ENCODE data around the gene ZNF511.
A peak's percentile ranks its signal among the peaks of the same experiment; 100 is the strongest.

The ZNF511 gene

GRCh38 chr10:133306097-133306476 lies 2.6 kb upstream of the ZNF511 start:
- H3K79me2 ChIP-seq (ENCODE audit: insufficient read depth, low read length): no peaks in the 10 kb centered on the region; the same call in 1 of the 2 replicates
- H3K9ac ChIP-seq (ENCODE audit: low read length): no peak overlapping the region
- H3K4me3 ChIP-seq (ENCODE audit: low read depth, low read length, poor library complexity, severe bottlenecking): no peak overlapping the region
- peaks cover 24% of the 10 kb centered on the region for H3K4me1 ChIP-seq (ENCODE audit: insufficient read depth, low read length, severe bottlenecking)
- no peaks in the 10 kb centered on the region for H3K9me2 ChIP-seq (ENCODE audit: low read depth, low read length)
- H2AFZ ChIP-seq (ENCODE audit: low read length): no peak overlapping the region
- H3K9me3 ChIP-seq (ENCODE audit: low read length): no peaks in the 10 kb centered on the region
- peaks cover 26% of the 10 kb centered on the region for H3K36me3 ChIP-seq (ENCODE audit: insufficient read depth, low read length)
- H4K20me1 ChIP-seq (ENCODE audit: insufficient read depth, low read length): no peaks in the 10 kb centered on the region
- no peak for TF ChIP-seq EZH2 (IDR thresholded peaks at IDR 0.05; ENCODE audit: borderline replicate concordance, low read length)
- TF ChIP-seq CTCF (IDR thresholded peaks at IDR 0.05; ENCODE audit: low read length): no peak
- H3K4me2 ChIP-seq (ENCODE audit: low read length): no peak overlapping the region
- no peaks in the 10 kb centered on the region for H3F3A ChIP-seq (ENCODE audit: insufficient read depth, low read length)
- H3K27ac ChIP-seq (ENCODE audit: low read depth, low read length, poor library complexity, severe bottlenecking): no peak overlapping the region
- H3K27me3 ChIP-seq (ENCODE audit: insufficient read depth, low read length): no peaks in the 10 kb centered on the region

GRCh38 chr10:133306941-133307379 lies 1.8 kb upstream of the ZNF511 start:
- no peaks in the 10 kb centered on the region for H3K27me3 ChIP-seq (ENCODE audit: insufficient read depth, low read length)
- H2AFZ ChIP-seq (ENCODE audit: low read length): no peak overlapping the region
- H3K36me3 ChIP-seq (ENCODE audit: insufficient read depth, low read length): peaks cover 32% of the 10 kb centered on the region
- no peaks in the 10 kb centered on the region for H4K20me1 ChIP-seq (ENCODE audit: insufficient read depth, low read length)
- no peaks in the 10 kb centered on the region; the same call in 1 of the 2 replicates for H3K79me2 ChIP-seq (ENCODE audit: insufficient read depth, low read length)
- no peak overlapping the region for H3K27ac ChIP-seq (ENCODE audit: low read depth, low read length, poor library complexity, severe bottlenecking)
- H3K4me1 ChIP-seq (ENCODE audit: insufficient read depth, low read length, severe bottlenecking): peaks cover 24% of the 10 kb centered on the region
- no peak for TF ChIP-seq CTCF (IDR thresholded peaks at IDR 0.05; ENCODE audit: low read length)
- TF ChIP-seq EZH2 (IDR thresholded peaks at IDR 0.05; ENCODE audit: borderline replicate concordance, low read length): no peak
- H3K4me3 ChIP-seq (ENCODE audit: low read depth, low read length, poor library complexity, severe bottlenecking): peak overlapping the region; percentile 87
- H3K9ac ChIP-seq (ENCODE audit: low read length): peak overlapping the region; percentile 71
- no peaks in the 10 kb centered on the region for H3K9me3 ChIP-seq (ENCODE audit: low read length)
- no peaks in the 10 kb centered on the region for H3F3A ChIP-seq (ENCODE audit: insufficient read depth, low read length)
- H3K9me2 ChIP-seq (ENCODE audit: low read depth, low read length): no peaks in the 10 kb centered on the region
- peak overlapping the region; percentile 95 for H3K4me2 ChIP-seq (ENCODE audit: low read length)

- peak overlapping the region; percentile 38 for H3K27ac ChIP-seq (ENCODE audit: low read depth, low read length, poor library complexity, severe bottlenecking)
- H2AFZ ChIP-seq (ENCODE audit: low read length): no peak overlapping the region
- peaks cover 32% of the 10 kb centered on the region for H3K36me3 ChIP-seq (ENCODE audit: insufficient read depth, low read length)
Measured at GRCh38 chr10:133307776-133308420, 816 bp upstream of the ZNF511 start.

More at GRCh38 chr10:133307776-133308420, 816 bp upstream of the ZNF511 start:
- peak overlapping the region; percentile 87 for H3K4me3 ChIP-seq (ENCODE audit: low read depth, low read length, poor library complexity, severe bottlenecking)
- H4K20me1 ChIP-seq (ENCODE audit: insufficient read depth, low read length): no peaks in the 10 kb centered on the region
- no peaks in the 10 kb centered on the region; the same call in 1 of the 2 replicates for H3K79me2 ChIP-seq (ENCODE audit: insufficient read depth, low read length)
- H3K4me2 ChIP-seq (ENCODE audit: low read length): peak overlapping the region; percentile 95
- no peaks in the 10 kb centered on the region for H3K27me3 ChIP-seq (ENCODE audit: insufficient read depth, low read length)
- peaks cover 24% of the 10 kb centered on the region for H3K4me1 ChIP-seq (ENCODE audit: insufficient read depth, low read length, severe bottlenecking)
- peak overlapping the region; percentile 71 for H3K9ac ChIP-seq (ENCODE audit: low read length)
- H3K9me2 ChIP-seq (ENCODE audit: low read depth, low read length): no peaks in the 10 kb centered on the region
- TF ChIP-seq EZH2 (IDR thresholded peaks at IDR 0.05; ENCODE audit: borderline replicate concordance, low read length): no peak
- peak; percentile 86 for TF ChIP-seq CTCF (IDR thresholded peaks at IDR 0.05; ENCODE audit: low read length)
- no peaks in the 10 kb centered on the region for H3K9me3 ChIP-seq (ENCODE audit: low read length)
- H3F3A ChIP-seq (ENCODE audit: insufficient read depth, low read length): no peaks in the 10 kb centered on the region

Measured in OCI-LY1 (cell line).